A549 (cell line): ENCODE results near the gene GNG4. TPM values are rescaled to one million over a fixed set of nuclear protein-coding genes. Genes with fewer than 3 reads are reported as not detected.
"Not testable (repeated sequence)": the region's sequence is repeated elsewhere in the genome, so short reads cannot be mapped to it uniquely, and the experiment has no call there.

Source experiments
- ATAC-seq, 2 experiments: fragments of 200-7000 bp in 1 of 2; fragments of >200 bp in 1 of 2; cut with Nextera tagmentation in 1 of 2; cut with Tn5 transposase in 1 of 2; 3 replicates each; pipeline versions ENCODE4 v1.8.0 to v1.9.1; 2018 to 2020; ENCODE audit warnings: mild to moderate bottlenecking in 1 of 2, moderate library complexity in 1 of 2
- CTCF ChIA-PET: fragments of 300-600 bp; sonication (Branson Sonifier 250); formaldehyde crosslinking; extraction: SDS; loops from one replicate; lab custom pipeline; 2021; ENCODE audit warnings: antibody characterized with exemption, inconsistent platforms; lab: Yijun Ruan, JAX
- POLR2A ChIA-PET: fragments of 350-600 bp; formaldehyde crosslinking; extraction: SDS; loops from one replicate; lab custom pipeline; 2021; ENCODE audit warnings: antibody characterized with exemption, inconsistent platforms; lab: Yijun Ruan, JAX
- DNase-seq, 2 experiments: peaks; one replicate each; pipeline versions ENCODE4 v3.0.0 to v3.0.0-alpha.2; 2011 to 2016; ENCODE audit warnings: low read depth in 1 of 2, low spot score in 1 of 2
- FAIRE-seq: peaks from 2 replicates; lab custom pipeline; 2011; peaks lifted over from hg19 to GRCh38; lab: Jason Lieb, UNC
- H3K27ac ChIP-seq, 2 experiments: fragments of >200 bp; sonication (Bioruptor Twin); formaldehyde crosslinking; 3 replicates each; pipeline ENCODE4 v1.5.1; 2016 to 2017
- H3K4me1 ChIP-seq: fragments of >200 bp; sonication (Bioruptor Twin); formaldehyde crosslinking; 3 replicates; pipeline ENCODE4 v1.6.1; 2016
- H3K4me2 ChIP-seq: fragments of >200 bp; sonication (Bioruptor Twin); formaldehyde crosslinking; 3 replicates; pipeline ENCODE4 v1.6.1; 2016
- H3K4me3 ChIP-seq: fragments of >200 bp; sonication (Bioruptor Twin); formaldehyde crosslinking; 3 replicates; pipeline ENCODE4 v1.5.1; 2016
- H3K9me3 ChIP-seq: fragments of >200 bp; sonication (Bioruptor Twin); formaldehyde crosslinking; 3 replicates; pipeline ENCODE4 v1.6.1; 2016
- BHLHE40 ChIP-seq: IDR thresholded peaks from 2 replicates; pipeline ENCODE4 v1.6.1; 2012; ENCODE audit warnings: low read depth, low read length, inconsistent platforms
- CBX2 ChIP-seq: fragments of 200-600 bp; sonication (generic); IDR thresholded peaks from 2 replicates; pipeline ENCODE4 v1.6.1; 2016; ENCODE audit warnings: low read depth, mild to moderate bottlenecking, borderline replicate concordance
- CBX8 ChIP-seq: fragments of 200-600 bp; sonication (generic); IDR thresholded peaks from 2 replicates; pipeline ENCODE4 v1.6.1; 2016
- CHD2 ChIP-seq: fragments of 150-350 bp; IDR thresholded peaks from 2 replicates; pipeline ENCODE4 v1.6.1; 2014; ENCODE audit warnings: low read length; ENCODE audit not compliant: partially characterized antibody
- ESRRA ChIP-seq: fragments of 150-350 bp; IDR thresholded peaks from 2 replicates; pipeline ENCODE4 v1.6.1; 2014; ENCODE audit warnings: mild to moderate bottlenecking, low read length, borderline replicate concordance
- FOXS1 ChIP-seq: fragments of 250-450 bp; sonication (Bioruptor Pico); IDR thresholded peaks from 2 replicates; pipeline ENCODE4 v1.5.0; 2020; ENCODE audit warnings: mild to moderate bottlenecking, moderate library complexity
- GATA3 ChIP-seq: IDR thresholded peaks from 2 replicates; pipeline ENCODE4 v1.6.1; 2012; ENCODE audit warnings: borderline replicate concordance
- HOXB13 ChIP-seq: fragments of 250-450 bp; sonication (Bioruptor Pico); IDR thresholded peaks from 2 replicates; pipeline ENCODE4 v1.5.0; 2020; ENCODE audit warnings: low read depth, mild to moderate bottlenecking, moderate library complexity
- JUNB ChIP-seq: fragments of >200 bp; sonication (Bioruptor Twin); formaldehyde crosslinking; IDR thresholded peaks from 2 replicates; pipeline ENCODE4 v1.6.1; 2016
- MAZ ChIP-seq: fragments of 150-350 bp; IDR thresholded peaks from 2 replicates; pipeline ENCODE4 v1.6.1; 2014; ENCODE audit warnings: antibody characterized with exemption, low read depth, low read length, borderline replicate concordance
- MYC ChIP-seq: IDR thresholded peaks from 2 replicates; pipeline ENCODE4 v1.6.1; 2012; ENCODE audit warnings: mild to moderate bottlenecking, inconsistent platforms, low read length, improper control_type of control experiment, borderline replicate concordance
- RCOR1 ChIP-seq: fragments of 150-350 bp; IDR thresholded peaks from 2 replicates; pipeline ENCODE4 v1.6.1; 2014; ENCODE audit warnings: antibody characterized with exemption, low read length, low read depth
- RNF2 ChIP-seq: fragments of 200-600 bp; sonication (generic); IDR thresholded peaks from 2 replicates; pipeline ENCODE4 v1.6.1; 2016; ENCODE audit warnings: low read depth, mild to moderate bottlenecking, antibody characterized with exemption, moderate library complexity, borderline replicate concordance
- SREBF2 ChIP-seq: fragments of 450-650 bp; IDR thresholded peaks from 2 replicates; pipeline ENCODE4 v1.6.1; 2014; ENCODE audit warnings: mild to moderate bottlenecking, moderate library complexity
- ZC3H11A ChIP-seq: fragments of 450-650 bp; IDR thresholded peaks from 2 replicates; pipeline ENCODE4 v1.6.1; 2014; ENCODE audit warnings: antibody characterized with exemption, mild to moderate bottlenecking
- WGBS: methylation state at CpG from one replicate; pipeline ENCODE4 v1.1.6; 2017; ENCODE audit errors: missing lambda C conversion rate; 5-methylcytosine and 5-hydroxymethylcytosine counted together
- polyA plus RNA-seq, 4 experiments: library from polyadenylated mRNA; depleted of rRNA in 3 of 4; stranded (reverse); fragments of >200 nt; fragmentation: RNase III in 1 of 4; extraction: RNeasy Plus Mini Kit Qiagen cat#74134 plus additional on column Dnase treatment in 1 of 4; gene quantifications; 2 replicates in 3 of 4; 3 replicates in 1 of 4; pipeline ENCODE4 v1.2.3, GENCODE V29; 2011 to 2017
- TF ChIP-seq, protein P1 (sequence below): fragments of 250-450 bp; sonication (Bioruptor Pico); IDR thresholded peaks from 2 replicates; pipeline ENCODE4 v1.5.0; 2021; ENCODE audit warnings: mild to moderate bottlenecking, moderate library complexity, borderline replicate concordance
- TF ChIP-seq, protein P2 (sequence below): fragments of 200-600 bp; sonication (generic); IDR thresholded peaks from 2 replicates; pipeline ENCODE4 v1.6.1; 2016; ENCODE audit warnings: antibody characterized with exemption, mild to moderate bottlenecking, moderate library complexity
- TF ChIP-seq, protein P3 (sequence below): fragments of >200 bp; sonication (Bioruptor Twin); formaldehyde crosslinking; IDR thresholded peaks from 2 replicates; pipeline ENCODE4 v1.6.1; 2016
- TF ChIP-seq, protein P4 (sequence below): IDR thresholded peaks from 2 replicates; pipeline ENCODE4 v1.6.1; 2012

Gene GNG4
- polyA plus RNA-seq, 2 of the 4 experiments (the other 2 are of a cell fraction), result 10.5 to 16.3 TPM

DNA sequence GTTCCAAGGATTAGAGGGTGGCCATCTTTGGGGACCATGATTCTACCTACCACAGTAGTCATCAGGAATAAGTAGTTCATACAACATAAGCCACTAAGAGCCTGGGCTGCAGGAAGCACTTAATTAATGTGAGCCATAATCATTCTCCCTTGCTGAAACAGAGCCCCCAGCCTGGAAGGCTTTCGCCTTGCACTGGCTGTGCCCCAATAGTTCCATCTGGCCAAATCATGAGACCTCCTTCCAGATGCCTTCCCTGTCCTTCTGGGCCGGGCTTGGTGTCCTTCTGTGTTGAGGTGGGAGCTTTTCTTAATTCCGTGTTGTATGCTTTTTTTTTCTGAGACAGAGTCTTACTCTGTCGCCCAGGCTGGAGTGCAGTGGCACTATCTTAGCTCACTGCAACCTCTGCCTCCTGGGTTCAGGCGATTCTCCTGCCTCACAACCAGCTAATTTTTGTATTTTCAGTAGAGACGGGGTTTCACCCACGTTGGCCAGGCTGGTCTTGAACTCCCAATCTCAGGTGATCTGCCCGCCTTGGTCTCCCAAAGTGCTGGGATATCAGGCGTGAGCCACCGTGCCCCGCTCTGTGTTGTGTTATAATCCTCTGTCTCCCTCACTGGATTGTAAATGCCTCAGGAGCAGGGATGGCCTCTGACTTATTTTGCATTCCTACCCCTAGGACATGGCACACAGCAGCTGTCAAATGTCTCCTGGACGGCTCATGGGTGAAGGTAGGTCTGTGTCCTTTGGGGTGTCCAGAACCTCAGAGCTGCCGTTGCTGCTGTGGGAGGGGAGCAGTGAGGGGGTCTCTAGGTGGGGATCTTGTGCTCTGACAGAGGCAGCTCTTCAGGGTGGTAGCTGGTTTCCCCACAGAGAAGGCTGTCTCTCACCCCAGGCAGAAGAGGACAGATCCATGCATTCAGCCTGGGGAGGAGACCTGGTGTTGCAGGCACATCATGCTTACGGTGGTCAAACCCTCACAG is 10.1 kb downstream of the GNG4 start (continued):
- TF ChIP-seq, protein P1, sequence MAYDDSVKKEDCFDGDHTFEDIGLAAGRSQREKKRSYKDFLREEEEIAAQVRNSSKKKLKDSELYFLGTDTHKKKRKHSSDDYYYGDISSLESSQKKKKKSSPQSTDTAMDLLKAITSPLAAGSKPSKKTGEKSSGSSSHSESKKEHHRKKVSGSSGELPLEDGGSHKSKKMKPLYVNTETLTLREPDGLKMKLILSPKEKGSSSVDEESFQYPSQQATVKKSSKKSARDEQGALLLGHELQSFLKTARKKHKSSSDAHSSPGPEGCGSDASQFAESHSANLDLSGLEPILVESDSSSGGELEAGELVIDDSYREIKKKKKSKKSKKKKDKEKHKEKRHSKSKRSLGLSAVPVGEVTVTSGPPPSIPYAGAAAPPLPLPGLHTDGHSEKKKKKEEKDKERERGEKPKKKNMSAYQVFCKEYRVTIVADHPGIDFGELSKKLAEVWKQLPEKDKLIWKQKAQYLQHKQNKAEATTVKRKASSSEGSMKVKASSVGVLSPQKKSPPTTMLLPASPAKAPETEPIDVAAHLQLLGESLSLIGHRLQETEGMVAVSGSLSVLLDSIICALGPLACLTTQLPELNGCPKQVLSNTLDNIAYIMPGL (CRISPR knock-in tag), result no peak
- TF ChIP-seq FOXS1 (no peak), MAZ (no peak), GATA3 (no peak), ESRRA (no peak), ZC3H11A (no peak), CBX8 (no peak)
- TF ChIP-seq, all 56 proteins: peak for 0

- CTCF ChIA-PET, result interaction anchor here (0.8 kb wide), 1 partner anchor 134 kb away, joined by 3 read pairs; the partner anchor contains the start of gene B3GALNT2
- ATAC-seq, DNase-seq, H3K4me2 ChIP-seq, H3K4me1 ChIP-seq, POLR2A ChIA-PET, H3K27ac ChIP-seq, H3K4me3 ChIP-seq, H3K9me3 ChIP-seq, FAIRE-seq: not testable (repeated sequence)
- 86% methylated on average over 2 of the region's 2 CpGs for WGBS
Observed at GRCh38 chr1:235638612-235639011, 11.0 kb downstream of the GNG4 start.

GRCh38 chr1:235637756-235638534 is 11.6 kb downstream of the GNG4 start:
- no peak for FAIRE-seq
- no peak for DNase-seq
- ATAC-seq, result no peak

More at GRCh38 chr1:235637756-235638534, 11.6 kb downstream of the GNG4 start:
- 78% methylated on average over 10 of the region's 10 CpGs for WGBS
- H3K9me3 ChIP-seq, result no peaks in the 10 kb centered on the region
- no peak overlapping the region for H3K4me2 ChIP-seq
- TF ChIP-seq, protein P1 (CRISPR knock-in tag), result no peak
- TF ChIP-seq HOXB13 (CRISPR knock-in tag) (no peak), JUNB (no peak), RCOR1 (no peak), CBX2 (no peak), CHD2 (no peak), BHLHE40 (no peak), FOXS1 (no peak), RNF2 (no peak), SREBF2 (no peak), MYC (no peak)
- TF ChIP-seq, protein P2, sequence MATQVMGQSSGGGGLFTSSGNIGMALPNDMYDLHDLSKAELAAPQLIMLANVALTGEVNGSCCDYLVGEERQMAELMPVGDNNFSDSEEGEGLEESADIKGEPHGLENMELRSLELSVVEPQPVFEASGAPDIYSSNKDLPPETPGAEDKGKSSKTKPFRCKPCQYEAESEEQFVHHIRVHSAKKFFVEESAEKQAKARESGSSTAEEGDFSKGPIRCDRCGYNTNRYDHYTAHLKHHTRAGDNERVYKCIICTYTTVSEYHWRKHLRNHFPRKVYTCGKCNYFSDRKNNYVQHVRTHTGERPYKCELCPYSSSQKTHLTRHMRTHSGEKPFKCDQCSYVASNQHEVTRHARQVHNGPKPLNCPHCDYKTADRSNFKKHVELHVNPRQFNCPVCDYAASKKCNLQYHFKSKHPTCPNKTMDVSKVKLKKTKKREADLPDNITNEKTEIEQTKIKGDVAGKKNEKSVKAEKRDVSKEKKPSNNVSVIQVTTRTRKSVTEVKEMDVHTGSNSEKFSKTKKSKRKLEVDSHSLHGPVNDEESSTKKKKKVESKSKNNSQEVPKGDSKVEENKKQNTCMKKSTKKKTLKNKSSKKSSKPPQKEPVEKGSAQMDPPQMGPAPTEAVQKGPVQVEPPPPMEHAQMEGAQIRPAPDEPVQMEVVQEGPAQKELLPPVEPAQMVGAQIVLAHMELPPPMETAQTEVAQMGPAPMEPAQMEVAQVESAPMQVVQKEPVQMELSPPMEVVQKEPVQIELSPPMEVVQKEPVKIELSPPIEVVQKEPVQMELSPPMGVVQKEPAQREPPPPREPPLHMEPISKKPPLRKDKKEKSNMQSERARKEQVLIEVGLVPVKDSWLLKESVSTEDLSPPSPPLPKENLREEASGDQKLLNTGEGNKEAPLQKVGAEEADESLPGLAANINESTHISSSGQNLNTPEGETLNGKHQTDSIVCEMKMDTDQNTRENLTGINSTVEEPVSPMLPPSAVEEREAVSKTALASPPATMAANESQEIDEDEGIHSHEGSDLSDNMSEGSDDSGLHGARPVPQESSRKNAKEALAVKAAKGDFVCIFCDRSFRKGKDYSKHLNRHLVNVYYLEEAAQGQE, result no peak
- TF ChIP-seq, protein P3, sequence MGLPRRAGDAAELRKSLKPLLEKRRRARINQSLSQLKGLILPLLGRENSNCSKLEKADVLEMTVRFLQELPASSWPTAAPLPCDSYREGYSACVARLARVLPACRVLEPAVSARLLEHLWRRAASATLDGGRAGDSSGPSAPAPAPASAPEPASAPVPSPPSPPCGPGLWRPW, result no peak
- TF ChIP-seq, protein P4, sequence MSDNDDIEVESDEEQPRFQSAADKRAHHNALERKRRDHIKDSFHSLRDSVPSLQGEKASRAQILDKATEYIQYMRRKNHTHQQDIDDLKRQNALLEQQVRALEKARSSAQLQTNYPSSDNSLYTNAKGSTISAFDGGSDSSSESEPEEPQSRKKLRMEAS, result no peak
- H3K27ac ChIP-seq, result no peak overlapping the region
- H3K4me3 ChIP-seq, result no peak overlapping the region
- H3K4me1 ChIP-seq, result peaks cover 2% of the 10 kb centered on the region; the same call in 1 of the 3 replicates
- CTCF ChIA-PET, result interaction anchor here (0.6 to 0.9 kb wide), 3 partner anchors 19 to 133 kb away, joined by 3 to 4 read pairs (median 3); partner anchors contain the start of gene B3GALNT2
- POLR2A ChIA-PET, result no interaction called here
